Neural cell (in vitro differentiated cells): Measurements from ENCODE around the gene DUOXA1.

ENCODE experiments used
- EP300 ChIP-seq: fragments of 450-650 bp; conservative IDR thresholded peaks from 2 replicates; pipeline ENCODE4 v1.6.1; 2014; ENCODE audit warnings: antibody characterized with exemption, mild to moderate bottlenecking, moderate library complexity; ENCODE audit not compliant: poor library complexity, severe bottlenecking
- EZH2 ChIP-seq: fragments of 200-600, 300-800 bp; shearing (Covaris generic), sonication (generic); IDR thresholded peaks from 2 replicates; pipeline ENCODE4 v1.6.1; 2014; ENCODE audit warnings: antibody characterized with exemption, low read length, borderline replicate concordance, mild to moderate bottlenecking; ENCODE audit not compliant: insufficient read depth, poor library complexity, severe bottlenecking
- MXI1 ChIP-seq: fragments of 450-650 bp; conservative IDR thresholded peaks from 2 replicates; pipeline ENCODE4 v1.6.1; 2014; ENCODE audit warnings: antibody characterized with exemption, mild to moderate bottlenecking; ENCODE audit not compliant: poor library complexity, severe bottlenecking
- POLR2AphosphoS5 ChIP-seq: IDR thresholded peaks from 2 replicates; pipeline ENCODE4 v1.6.1; 2012
- RAD21 ChIP-seq: fragments of 450-650 bp; conservative IDR thresholded peaks from 2 replicates; pipeline ENCODE4 v1.6.1; 2014; ENCODE audit warnings: antibody characterized with exemption, mild to moderate bottlenecking, moderate library complexity
- SMC3 ChIP-seq: fragments of 450-650 bp; conservative IDR thresholded peaks from 2 replicates; pipeline ENCODE4 v1.6.1; 2014; ENCODE audit warnings: antibody characterized with exemption, mild to moderate bottlenecking, moderate library complexity; ENCODE audit not compliant: poor library complexity
- TAF1 ChIP-seq: IDR thresholded peaks from 2 replicates; pipeline ENCODE4 v1.6.1; 2012; ENCODE audit warnings: low read depth
- TF ChIP-seq, protein P1 (sequence below): fragments of 450-650 bp; IDR thresholded peaks from 2 replicates; pipeline ENCODE4 v1.5.1; 2014; ENCODE audit warnings: antibody characterized with exemption, mild to moderate bottlenecking, moderate library complexity; ENCODE audit not compliant: poor library complexity, severe bottlenecking
- TF ChIP-seq, protein P2 (sequence below): IDR thresholded peaks from 2 replicates; pipeline ENCODE4 v1.6.1; 2012; ENCODE audit warnings: borderline replicate concordance

DNA sequence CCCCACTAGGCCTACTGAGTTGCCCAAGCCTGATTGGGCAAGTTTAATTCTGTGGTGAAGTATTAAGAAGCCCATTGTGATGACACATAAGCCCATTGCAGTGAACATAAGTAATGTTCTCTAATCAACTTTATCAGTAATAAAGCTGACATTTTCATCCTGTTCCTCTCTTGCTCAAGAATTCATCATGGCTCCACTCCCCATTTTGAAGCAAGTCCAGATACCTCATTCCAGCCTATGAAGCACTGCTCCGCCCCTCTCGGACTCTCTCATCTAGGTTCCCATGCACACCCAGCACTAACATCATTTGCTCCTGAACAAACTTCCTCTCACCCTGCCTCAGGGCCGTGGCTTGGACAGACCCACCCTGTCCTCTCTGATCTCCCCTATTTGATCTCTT is 47.6 kb upstream of the DUOXA1 start:
- TF ChIP-seq, protein P1, sequence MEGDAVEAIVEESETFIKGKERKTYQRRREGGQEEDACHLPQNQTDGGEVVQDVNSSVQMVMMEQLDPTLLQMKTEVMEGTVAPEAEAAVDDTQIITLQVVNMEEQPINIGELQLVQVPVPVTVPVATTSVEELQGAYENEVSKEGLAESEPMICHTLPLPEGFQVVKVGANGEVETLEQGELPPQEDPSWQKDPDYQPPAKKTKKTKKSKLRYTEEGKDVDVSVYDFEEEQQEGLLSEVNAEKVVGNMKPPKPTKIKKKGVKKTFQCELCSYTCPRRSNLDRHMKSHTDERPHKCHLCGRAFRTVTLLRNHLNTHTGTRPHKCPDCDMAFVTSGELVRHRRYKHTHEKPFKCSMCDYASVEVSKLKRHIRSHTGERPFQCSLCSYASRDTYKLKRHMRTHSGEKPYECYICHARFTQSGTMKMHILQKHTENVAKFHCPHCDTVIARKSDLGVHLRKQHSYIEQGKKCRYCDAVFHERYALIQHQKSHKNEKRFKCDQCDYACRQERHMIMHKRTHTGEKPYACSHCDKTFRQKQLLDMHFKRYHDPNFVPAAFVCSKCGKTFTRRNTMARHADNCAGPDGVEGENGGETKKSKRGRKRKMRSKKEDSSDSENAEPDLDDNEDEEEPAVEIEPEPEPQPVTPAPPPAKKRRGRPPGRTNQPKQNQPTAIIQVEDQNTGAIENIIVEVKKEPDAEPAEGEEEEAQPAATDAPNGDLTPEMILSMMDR: no peak
- TF ChIP-seq EP300: no peak
- no peak for TF ChIP-seq POLR2AphosphoS5
- no peak for TF ChIP-seq EZH2
- TF ChIP-seq, protein P2, sequence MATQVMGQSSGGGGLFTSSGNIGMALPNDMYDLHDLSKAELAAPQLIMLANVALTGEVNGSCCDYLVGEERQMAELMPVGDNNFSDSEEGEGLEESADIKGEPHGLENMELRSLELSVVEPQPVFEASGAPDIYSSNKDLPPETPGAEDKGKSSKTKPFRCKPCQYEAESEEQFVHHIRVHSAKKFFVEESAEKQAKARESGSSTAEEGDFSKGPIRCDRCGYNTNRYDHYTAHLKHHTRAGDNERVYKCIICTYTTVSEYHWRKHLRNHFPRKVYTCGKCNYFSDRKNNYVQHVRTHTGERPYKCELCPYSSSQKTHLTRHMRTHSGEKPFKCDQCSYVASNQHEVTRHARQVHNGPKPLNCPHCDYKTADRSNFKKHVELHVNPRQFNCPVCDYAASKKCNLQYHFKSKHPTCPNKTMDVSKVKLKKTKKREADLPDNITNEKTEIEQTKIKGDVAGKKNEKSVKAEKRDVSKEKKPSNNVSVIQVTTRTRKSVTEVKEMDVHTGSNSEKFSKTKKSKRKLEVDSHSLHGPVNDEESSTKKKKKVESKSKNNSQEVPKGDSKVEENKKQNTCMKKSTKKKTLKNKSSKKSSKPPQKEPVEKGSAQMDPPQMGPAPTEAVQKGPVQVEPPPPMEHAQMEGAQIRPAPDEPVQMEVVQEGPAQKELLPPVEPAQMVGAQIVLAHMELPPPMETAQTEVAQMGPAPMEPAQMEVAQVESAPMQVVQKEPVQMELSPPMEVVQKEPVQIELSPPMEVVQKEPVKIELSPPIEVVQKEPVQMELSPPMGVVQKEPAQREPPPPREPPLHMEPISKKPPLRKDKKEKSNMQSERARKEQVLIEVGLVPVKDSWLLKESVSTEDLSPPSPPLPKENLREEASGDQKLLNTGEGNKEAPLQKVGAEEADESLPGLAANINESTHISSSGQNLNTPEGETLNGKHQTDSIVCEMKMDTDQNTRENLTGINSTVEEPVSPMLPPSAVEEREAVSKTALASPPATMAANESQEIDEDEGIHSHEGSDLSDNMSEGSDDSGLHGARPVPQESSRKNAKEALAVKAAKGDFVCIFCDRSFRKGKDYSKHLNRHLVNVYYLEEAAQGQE: no peak
- no peak for TF ChIP-seq RAD21
- no peak for TF ChIP-seq TAF1
- TF ChIP-seq MXI1: no peak
- no peak for TF ChIP-seq SMC3
